Measurements from ENCODE around the gene HACL1. TPM values are rescaled to one million over a fixed set of nuclear protein-coding genes. Genes with fewer than 3 reads are reported as not detected.

Gene HACL1
- total RNA-seq, 1 donor from 2014 or later = 14.0 TPM

DNA sequence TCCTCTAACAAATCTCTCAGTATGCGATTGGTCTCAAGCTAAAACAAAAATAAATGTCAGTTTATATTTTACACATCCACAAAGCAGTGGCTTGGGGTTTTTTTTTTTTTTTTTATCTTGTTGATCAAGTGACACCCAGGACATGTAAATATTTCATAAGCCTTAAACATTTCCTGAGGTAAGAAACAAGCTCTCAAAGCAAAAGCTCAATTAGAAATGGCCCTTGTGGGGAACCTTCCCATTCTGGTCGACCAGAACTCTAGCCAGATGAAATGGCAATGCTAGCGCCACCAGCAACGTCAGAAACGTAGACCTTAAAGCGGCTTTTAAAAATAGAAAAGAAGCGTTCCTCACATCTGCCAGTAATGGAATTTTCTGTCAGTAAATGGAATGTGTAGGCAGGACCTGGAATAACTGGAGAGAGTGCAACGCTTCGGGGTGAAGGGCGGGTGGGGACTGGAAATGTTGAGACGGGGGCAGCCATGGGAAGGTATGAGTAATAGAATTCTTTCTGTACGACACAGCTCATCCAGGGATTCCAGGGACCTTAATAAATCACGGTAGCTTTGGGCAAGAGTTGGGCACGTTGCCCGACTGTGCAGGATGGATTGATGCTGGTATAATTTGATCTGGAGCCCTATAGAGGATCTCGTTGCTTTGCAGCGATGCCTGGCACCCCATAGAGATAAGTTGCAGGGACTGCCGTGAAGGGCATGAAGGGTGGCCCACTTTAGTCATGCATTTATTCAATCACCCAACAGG lies 44.6 kb upstream of the HACL1 start:
- H3K27me3 Mint-ChIP-seq (ENCODE audit: low read depth) = no peaks in the 10 kb centered on the region
- no peak for DNase-seq (ENCODE audit: low read depth, low spot score)
- H3K9me3 Mint-ChIP-seq = peaks cover 2% of the 10 kb centered on the region
- TF ChIP-seq, protein P1, sequence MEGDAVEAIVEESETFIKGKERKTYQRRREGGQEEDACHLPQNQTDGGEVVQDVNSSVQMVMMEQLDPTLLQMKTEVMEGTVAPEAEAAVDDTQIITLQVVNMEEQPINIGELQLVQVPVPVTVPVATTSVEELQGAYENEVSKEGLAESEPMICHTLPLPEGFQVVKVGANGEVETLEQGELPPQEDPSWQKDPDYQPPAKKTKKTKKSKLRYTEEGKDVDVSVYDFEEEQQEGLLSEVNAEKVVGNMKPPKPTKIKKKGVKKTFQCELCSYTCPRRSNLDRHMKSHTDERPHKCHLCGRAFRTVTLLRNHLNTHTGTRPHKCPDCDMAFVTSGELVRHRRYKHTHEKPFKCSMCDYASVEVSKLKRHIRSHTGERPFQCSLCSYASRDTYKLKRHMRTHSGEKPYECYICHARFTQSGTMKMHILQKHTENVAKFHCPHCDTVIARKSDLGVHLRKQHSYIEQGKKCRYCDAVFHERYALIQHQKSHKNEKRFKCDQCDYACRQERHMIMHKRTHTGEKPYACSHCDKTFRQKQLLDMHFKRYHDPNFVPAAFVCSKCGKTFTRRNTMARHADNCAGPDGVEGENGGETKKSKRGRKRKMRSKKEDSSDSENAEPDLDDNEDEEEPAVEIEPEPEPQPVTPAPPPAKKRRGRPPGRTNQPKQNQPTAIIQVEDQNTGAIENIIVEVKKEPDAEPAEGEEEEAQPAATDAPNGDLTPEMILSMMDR (conservative IDR thresholded peaks at IDR 0.05) = no peak
- H3K36me3 Mint-ChIP-seq (ENCODE audit: low read depth) = peaks cover 3% of the 10 kb centered on the region
- H3K4me1 Mint-ChIP-seq = peaks cover 22% of the 10 kb centered on the region
- H3K4me3 Mint-ChIP-seq = no peak overlapping the region
- no peak overlapping the region for H3K27ac Mint-ChIP-seq (ENCODE audit: unreplicated experiment)

GRCh38 chr3:15645246-15645645 lies 43.9 kb upstream of the HACL1 start:
- Mint-ChIP-seq H3K4me3 (no peak overlapping the region), H3K27ac (ENCODE audit: unreplicated experiment) (no peak overlapping the region), H3K36me3 (ENCODE audit: low read depth) (peaks cover 3% of the 10 kb centered on the region), H3K4me1 (peaks cover 18% of the 10 kb centered on the region), H3K27me3 (ENCODE audit: low read depth) (no peaks in the 10 kb centered on the region), H3K9me3 (peaks cover 2% of the 10 kb centered on the region)
- DNase-seq (ENCODE audit: low read depth, low spot score) = no peak
- TF ChIP-seq, protein P1 (conservative IDR thresholded peaks at IDR 0.05) = no peak

- no peaks in the 10 kb centered on the region for H3K27me3 Mint-ChIP-seq (ENCODE audit: low read depth)
- no peak overlapping the region for H3K4me3 Mint-ChIP-seq
- H3K9me3 Mint-ChIP-seq = no peaks in the 10 kb centered on the region
- H3K27ac Mint-ChIP-seq (ENCODE audit: unreplicated experiment) = no peak overlapping the region
- H3K36me3 Mint-ChIP-seq (ENCODE audit: low read depth) = peaks cover 3% of the 10 kb centered on the region
- DNase-seq (ENCODE audit: low read depth, low spot score) = no peak
- TF ChIP-seq, protein P1 (conservative IDR thresholded peaks at IDR 0.05) = no peak
- H3K4me1 Mint-ChIP-seq = peaks cover 17% of the 10 kb centered on the region
Observed at GRCh38 chr3:15638891-15639262, 37.5 kb upstream of the HACL1 start.

DNA sequence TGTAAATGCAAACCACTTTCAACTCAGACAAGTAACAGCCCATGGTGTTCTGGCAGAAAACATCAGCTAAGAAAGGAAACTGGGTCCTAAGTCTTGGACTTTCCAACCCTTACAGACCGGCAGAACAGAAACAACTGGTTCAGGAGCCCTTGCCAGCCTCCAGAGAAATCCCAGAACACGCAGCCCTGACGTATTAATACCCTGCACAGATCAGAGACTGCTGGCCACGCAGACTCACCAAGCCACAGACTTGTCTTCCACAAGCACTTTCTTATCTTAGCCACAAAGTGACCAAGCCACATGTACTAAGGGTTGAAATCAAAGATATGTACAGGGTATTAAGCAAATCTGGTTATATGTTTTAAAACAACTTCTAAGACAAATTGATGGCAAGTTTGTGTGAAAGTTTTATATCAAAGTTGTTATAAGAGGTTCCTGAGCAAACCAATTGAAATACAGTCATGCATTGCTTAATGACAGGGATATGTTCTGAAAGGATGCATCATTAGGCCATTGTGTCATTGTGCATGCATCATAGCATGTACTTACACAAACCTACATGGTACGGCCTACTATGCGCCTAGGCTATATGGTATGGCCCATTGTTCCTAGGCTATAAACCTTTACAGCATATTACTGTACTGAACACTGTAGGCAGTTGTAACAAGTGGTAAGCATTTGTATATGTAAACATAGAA lies 37.0 kb upstream of the HACL1 start:
- no peak for DNase-seq (ENCODE audit: low read depth, low spot score)
- H3K9me3 Mint-ChIP-seq = no peaks in the 10 kb centered on the region
- TF ChIP-seq, protein P1 (conservative IDR thresholded peaks at IDR 0.05) = no peak
- peaks cover 22% of the 10 kb centered on the region for H3K4me1 Mint-ChIP-seq
- H3K27ac Mint-ChIP-seq (ENCODE audit: unreplicated experiment) = no peak overlapping the region
- no peaks in the 10 kb centered on the region for H3K27me3 Mint-ChIP-seq (ENCODE audit: low read depth)
- peaks cover 3% of the 10 kb centered on the region for H3K36me3 Mint-ChIP-seq (ENCODE audit: low read depth)
- no peak overlapping the region for H3K4me3 Mint-ChIP-seq

- Mint-ChIP-seq H3K36me3 (ENCODE audit: low read depth) (peaks cover 3% of the 10 kb centered on the region), H3K4me3 (no peak overlapping the region), H3K27me3 (ENCODE audit: low read depth) (no peaks in the 10 kb centered on the region), H3K4me1 (peaks cover 26% of the 10 kb centered on the region), H3K9me3 (no peaks in the 10 kb centered on the region), H3K27ac (ENCODE audit: unreplicated experiment) (no peak overlapping the region)
- DNase-seq (ENCODE audit: low read depth, low spot score) = no peak
- TF ChIP-seq, protein P1 (conservative IDR thresholded peaks at IDR 0.05) = no peak
Observed at GRCh38 chr3:15637131-15637951, 36.0 kb upstream of the HACL1 start.
